ENCODE results near the gene ZBTB43.

GRCh38 chr9:126813072-126813471, 8.2 kb downstream of the ZBTB43 start:
- TF ChIP-seq, protein P1, sequence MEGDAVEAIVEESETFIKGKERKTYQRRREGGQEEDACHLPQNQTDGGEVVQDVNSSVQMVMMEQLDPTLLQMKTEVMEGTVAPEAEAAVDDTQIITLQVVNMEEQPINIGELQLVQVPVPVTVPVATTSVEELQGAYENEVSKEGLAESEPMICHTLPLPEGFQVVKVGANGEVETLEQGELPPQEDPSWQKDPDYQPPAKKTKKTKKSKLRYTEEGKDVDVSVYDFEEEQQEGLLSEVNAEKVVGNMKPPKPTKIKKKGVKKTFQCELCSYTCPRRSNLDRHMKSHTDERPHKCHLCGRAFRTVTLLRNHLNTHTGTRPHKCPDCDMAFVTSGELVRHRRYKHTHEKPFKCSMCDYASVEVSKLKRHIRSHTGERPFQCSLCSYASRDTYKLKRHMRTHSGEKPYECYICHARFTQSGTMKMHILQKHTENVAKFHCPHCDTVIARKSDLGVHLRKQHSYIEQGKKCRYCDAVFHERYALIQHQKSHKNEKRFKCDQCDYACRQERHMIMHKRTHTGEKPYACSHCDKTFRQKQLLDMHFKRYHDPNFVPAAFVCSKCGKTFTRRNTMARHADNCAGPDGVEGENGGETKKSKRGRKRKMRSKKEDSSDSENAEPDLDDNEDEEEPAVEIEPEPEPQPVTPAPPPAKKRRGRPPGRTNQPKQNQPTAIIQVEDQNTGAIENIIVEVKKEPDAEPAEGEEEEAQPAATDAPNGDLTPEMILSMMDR (conservative IDR thresholded peaks at IDR 0.05; ENCODE audit: low read length) = no peak
- TF ChIP-seq EZH2phosphoT487 (IDR thresholded peaks at IDR 0.05; ENCODE audit: borderline replicate concordance) = no peak
